ENCODE results near the gene PCDH12.
"Not testable (repeated sequence)": the region's sequence is repeated elsewhere in the genome, so short reads cannot be mapped to it uniquely, and the experiment has no call there.

PCDH12 gene

GRCh38 chr5:141940695-141941271 lies 17.2 kb downstream of the PCDH12 start:
- DNase-seq (ENCODE audit: low read depth in 3 of 3): no peak

- DNase-seq (ENCODE audit: low read depth in 3 of 3): no peak
Observed at GRCh38 chr5:141935538-141935937, 22.5 kb downstream of the PCDH12 start.

DNA sequence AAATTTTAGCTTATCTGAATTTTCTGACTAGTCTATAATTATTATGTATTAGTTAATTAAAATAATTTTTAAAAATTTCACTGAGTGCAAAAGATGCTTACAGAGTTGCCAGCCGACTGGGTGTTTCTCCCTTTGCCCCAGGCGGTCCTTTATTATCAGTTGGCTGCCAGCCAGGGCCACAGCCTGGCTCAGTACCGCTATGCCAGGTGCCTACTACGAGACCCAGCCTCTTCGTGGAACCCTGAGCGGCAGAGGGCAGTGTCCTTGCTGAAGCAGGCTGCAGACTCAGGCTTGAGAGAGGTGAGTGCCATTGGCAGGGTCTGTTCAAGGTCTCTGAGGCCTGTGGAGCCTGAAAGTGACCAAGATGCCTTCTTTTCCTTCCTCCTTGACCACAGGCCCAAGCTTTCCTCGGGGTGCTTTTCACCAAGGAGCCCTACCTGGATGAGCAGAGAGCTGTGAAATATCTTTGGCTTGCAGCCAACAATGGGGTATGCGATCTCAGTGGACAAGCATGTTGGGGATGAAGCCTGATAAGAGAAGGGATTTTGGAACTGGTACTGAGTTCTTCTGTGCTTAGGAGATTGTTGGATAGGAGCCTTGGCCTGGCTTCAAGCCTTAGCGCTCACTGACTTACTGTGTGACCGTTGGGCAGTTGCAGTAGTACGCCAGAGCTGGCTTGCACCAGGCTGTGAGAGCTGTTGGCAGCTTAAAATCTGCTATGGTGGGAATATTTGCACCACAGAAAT lies 23.7 kb downstream of the PCDH12 start:
- no peak for DNase-seq (ENCODE audit: low read depth in 3 of 3)

GRCh38 chr5:141933151-141933550 lies 24.9 kb downstream of the PCDH12 start:
- no peak for DNase-seq (ENCODE audit: low read depth in 3 of 3)

DNA sequence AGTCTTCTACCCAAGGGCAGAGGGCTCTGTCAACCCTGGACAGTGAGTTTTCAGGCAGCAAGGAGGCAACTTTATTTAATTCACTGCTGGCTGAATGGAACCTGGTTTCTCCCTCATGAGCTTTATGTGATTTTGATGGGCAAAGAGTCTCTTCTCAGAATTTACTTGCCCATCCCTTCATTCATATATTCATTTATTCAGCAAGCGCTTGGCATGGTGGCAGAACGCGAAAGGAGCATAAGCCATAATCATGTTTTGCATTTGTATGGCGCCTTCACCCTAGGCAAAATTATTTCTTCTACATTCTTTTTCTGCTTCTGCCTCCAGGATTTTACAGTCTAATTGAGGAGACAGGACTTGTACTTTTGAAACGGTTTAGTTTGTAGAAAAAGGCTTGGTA lies 26.3 kb downstream of the PCDH12 start:
- no peak for DNase-seq (ENCODE audit: low read depth in 3 of 3)

DNA sequence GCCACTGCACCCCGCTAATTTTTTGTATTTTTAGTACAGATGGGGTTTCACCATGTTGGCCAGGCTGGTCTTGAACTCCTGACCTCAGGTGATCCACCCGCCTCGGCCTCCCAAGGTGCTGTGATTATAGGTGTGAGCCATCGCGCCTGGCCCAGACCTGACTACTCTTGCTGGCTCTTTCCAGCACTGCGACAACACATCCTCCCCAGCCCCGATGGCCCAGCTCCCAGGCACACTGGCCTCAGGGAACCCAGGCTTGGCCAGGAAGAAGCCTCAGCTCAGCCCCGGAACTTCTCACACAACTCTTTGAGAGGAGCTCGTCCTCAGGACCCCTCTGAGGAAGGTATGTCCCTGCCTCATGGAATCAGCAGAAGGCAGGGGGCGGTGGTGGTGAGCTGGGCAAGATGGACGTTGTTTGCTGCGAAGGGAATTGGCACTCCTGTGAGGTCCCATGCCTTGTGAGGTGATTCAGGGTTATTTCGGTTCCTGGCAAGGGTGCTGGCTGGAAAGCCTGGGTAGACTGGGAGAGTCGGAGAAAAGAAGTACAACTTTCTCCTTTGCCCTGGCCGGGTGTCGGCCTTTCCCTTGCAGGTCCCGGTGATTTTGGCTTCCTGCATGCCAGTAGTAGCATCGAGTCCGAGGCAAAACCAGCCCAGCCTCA lies 28.5 kb downstream of the PCDH12 start:
- no peak for DNase-seq (ENCODE audit: low read depth in 3 of 3)

- DNase-seq (ENCODE audit: low read depth in 3 of 3): no peak
Observed at GRCh38 chr5:141928051-141928450, 30.0 kb downstream of the PCDH12 start.

DNA sequence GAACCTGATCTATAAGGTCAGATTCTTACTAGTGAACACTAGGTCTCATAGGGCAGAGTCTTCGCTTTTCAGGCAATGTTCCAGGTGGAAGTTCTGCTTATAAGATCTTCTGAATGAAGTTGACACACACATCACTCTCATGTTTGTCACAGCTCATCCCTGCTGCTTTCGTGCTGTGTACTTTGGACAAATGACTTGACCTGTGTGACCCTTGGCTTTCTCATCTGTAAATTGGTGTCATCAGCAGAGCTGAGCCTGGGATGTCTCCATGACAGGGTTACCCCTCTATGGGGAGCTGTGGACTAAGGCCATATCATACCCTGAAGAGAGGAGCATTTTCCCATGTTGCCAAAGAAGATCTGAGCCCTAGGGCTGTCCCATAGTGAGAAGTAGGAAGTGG lies 31.6 kb downstream of the PCDH12 start:
- DNase-seq (ENCODE audit: low read depth in 3 of 3): no peak

GRCh38 chr5:141923448-141924313 lies 34.3 kb downstream of the PCDH12 start, which contains the start of gene DELE1:
Gene DELE1, plus strand, starts transcription at chr5:141923871. Its CDS starts 71 bp downstream, at chr5:141923942.
- peak; percentile 83 to 98 (median 92) for DNase-seq (ENCODE audit: low read depth in 3 of 3)

GRCh38 chr5:141922827-141923447 lies 35.1 kb downstream of the PCDH12 start:
- DNase-seq (ENCODE audit: low read depth in 3 of 3): not testable (repeated sequence)

GRCh38 chr5:141920771-141921170 lies 37.2 kb downstream of the PCDH12 start:
- no peak for DNase-seq (ENCODE audit: low read depth in 3 of 3)

DNA sequence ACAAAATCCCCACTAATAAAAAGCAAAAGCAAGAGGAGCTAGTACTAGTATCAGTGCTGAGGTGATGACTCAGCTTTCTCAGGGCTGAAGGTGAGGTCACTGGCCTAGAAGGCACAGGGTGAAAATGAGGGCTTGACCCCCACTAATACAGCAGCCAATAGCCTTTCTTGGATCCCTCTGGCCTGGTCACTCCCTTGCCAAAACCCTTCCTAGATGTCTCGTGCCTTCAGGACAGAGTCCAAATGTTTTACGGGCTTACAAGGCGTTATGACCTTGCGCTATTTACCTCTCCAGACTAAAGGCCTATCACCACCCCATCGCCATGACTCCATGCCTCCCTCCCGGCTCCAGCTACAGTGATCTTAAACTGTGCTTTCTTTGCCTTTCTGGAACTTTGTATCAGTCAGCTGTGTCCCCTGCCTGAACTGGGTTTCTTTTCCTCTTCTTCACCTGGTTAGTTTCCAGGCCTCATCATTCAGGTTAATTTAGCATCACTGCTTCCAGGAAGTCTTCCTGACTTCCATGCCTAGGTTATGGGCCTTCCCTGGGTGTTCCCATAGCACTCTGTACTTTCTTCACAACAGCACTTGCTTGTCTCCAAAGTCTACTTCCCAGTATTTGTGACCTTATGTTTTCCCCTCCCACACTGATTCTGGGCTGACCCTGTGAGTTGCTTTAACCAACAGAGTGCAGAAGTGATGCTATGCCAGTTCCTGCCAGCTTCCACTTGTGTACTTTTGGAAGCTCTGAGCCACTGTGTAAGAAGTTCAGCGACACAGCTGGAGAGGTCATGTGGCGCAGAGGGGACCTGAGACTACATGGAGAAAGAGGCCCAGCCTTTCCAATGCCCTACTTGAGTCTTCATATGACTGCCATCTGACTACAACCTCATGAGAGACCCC lies 38.5 kb downstream of the PCDH12 start:
- no peak for DNase-seq (ENCODE audit: low read depth in 3 of 3)

DNA sequence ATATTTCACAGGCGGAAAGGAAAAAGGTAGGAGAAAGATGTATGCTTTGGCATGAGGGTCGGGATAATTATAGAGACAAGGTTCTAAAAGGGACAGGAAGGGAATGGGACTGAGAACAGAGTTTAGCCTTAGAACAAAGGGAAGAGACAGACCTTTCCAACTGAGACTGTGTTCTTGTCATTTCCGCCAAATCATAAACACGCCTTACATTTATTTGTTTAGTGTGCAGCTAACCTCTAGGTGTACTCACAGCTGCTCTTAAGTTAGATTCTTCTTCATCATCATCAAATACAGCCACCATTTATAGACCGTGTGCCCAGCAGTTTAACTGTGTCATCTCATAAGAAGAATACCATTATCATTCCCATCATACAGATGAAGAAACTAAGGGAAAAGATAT lies 40.2 kb downstream of the PCDH12 start:
- DNase-seq (ENCODE audit: low read depth in 3 of 3): no peak

- DNase-seq (ENCODE audit: low read depth in 3 of 3): no peak
Observed at GRCh38 chr5:141916522-141916921, 41.5 kb downstream of the PCDH12 start.

GRCh38 chr5:141915881-141916336 lies 42.1 kb downstream of the PCDH12 start:
- DNase-seq (ENCODE audit: low read depth in 3 of 3): no peak

DNA sequence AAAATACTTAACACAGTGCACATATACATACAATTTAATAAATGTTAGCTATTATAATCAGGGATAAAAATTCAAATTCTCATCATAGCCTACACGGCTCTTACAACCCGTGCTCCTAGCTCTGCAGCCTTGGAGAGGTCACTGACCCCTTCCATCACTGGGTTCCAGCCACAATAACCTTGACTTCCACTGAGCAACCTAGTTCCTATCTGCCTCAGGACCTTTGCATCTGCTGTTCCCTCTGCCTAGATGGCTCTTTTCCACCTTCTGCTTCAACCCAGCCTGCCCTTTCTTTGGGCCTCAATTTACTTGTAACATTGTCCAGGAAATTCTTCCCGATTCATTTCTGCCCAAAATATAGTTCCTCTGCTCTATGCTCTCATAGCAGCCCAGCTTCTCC lies 43.2 kb downstream of the PCDH12 start:
- no peak for DNase-seq (ENCODE audit: low read depth in 3 of 3)

DNA sequence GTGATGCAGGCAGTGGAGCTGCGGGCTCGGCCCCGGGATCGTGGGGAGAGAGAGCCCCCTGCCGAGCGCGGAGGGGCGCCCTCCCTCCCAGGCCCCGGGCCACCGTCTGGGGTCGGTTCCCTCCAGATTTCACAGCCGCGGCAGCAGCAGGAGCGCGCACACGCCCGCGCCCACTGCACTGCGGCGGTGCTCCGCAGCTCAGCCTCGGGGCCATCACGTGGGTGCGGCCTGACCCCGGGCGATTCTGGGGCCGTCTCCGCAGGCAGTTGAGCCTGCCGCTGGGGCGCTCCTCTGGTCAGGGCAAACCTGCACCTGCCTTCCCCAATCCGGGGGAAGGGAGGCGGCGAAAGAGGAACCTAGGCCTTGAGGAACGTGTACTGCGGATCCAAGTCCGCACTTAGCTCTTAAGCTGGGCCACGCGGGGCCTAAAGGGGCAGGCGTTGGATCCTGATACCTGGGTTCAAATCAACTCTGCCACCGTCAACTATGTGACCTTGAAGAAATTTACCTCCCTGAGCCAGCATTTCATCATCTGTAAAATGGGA lies 43.7 kb downstream of the PCDH12 start:
- peak in 1 of 3 experiments; percentile 12 for DNase-seq (ENCODE audit: low read depth in 3 of 3)

DNA sequence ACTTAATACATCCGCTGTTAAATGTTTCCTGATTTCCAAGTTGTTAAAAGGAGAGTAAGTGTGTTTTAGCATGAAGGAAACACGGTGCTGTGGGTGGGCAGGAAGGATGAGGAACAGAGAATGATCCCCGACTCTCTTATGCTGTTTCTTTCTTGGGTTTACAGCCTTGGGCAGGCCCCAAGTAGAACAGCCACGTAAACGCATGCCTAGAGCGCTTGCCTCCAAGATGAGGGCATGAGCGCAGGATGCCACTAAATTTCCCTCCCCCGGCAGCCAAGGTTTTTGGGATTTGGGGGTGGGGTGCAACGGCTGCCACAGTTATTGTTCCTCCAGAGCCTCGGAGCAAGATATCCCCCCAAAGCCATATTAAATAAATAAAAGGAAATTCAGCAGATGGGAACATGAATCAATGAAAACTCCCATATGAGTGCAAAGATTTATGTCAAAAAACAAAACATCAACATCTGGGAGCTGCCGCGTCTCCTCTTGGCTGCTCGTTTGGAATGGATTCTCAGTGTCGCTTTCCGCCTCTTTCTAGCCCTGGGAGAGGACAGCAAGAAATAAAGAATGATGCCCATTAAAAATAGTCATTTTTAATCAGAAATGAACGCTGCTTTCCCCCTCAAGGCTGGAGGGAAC lies 44.3 kb downstream of the PCDH12 start:
- DNase-seq (ENCODE audit: low read depth in 3 of 3): no peak

DNA sequence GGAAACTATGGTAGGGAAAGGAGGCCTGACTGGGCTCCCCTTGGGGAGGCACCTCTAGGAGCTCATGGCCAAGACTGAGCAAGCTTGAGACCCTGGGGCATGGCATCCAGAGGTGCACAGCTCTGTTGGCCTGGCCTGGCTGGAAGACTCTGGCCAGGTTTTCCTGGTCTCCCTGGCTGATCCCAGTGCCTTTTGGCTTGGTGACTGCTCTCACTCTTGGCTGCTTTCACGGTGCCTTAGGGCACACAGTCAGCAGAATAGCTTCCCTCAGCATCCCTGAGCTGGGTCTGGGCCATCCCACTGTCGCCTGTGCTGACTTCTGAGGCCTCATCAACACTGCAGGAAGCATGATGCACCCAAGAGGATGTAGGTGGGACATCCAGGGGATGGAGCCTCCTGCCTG lies 47.7 kb downstream of the PCDH12 start:
- DNase-seq (ENCODE audit: low read depth in 3 of 3): no peak

GRCh38 chr5:141909212-141909611 lies 48.8 kb downstream of the PCDH12 start:
- DNase-seq (ENCODE audit: low read depth in 3 of 3): no peak
